Left lung (tissue), 10 donors: Measurements from ENCODE around the gene MC3R. TPM values are rescaled to one million over a fixed set of nuclear protein-coding genes. Genes with fewer than 3 reads are reported as not detected.

ENCODE experiments used
- ATAC-seq: fragments of 200-7000 bp; cut with Tn5 transposase; one replicate; pipeline ENCODE4 v1.9.1; 2020; ENCODE audit warnings: moderate library complexity
- DNase-seq, 4 donors: peaks; one replicate each; pipeline ENCODE4 v3.0.0-alpha.2; 2013 to 2020
- H3K27ac ChIP-seq, 2 donors: fragments of 200-600 bp; sonication (generic) in 1 of 2; one replicate each; pipeline versions ENCODE4 v1.5.0 to v1.8.0; 2020 to 2021
- H3K27me3 ChIP-seq, 2 donors: fragments of 200-600 bp; sonication (generic) in 1 of 2; one replicate each; pipeline versions ENCODE4 v1.5.0 to v1.8.0; 2020 to 2021
- H3K36me3 ChIP-seq, 2 donors: fragments of 200-600 bp; sonication (generic) in 1 of 2; one replicate each; pipeline versions ENCODE4 v1.5.0 to v1.8.0; 2020 to 2021
- H3K4me1 ChIP-seq, 2 donors: fragments of 200-600 bp; one replicate each; pipeline ENCODE4 v1.8.0; 2021
- H3K4me3 ChIP-seq, 2 donors: fragments of 200-600 bp; sonication (generic) in 1 of 2; one replicate each; pipeline versions ENCODE4 v1.5.0 to v1.8.0; 2020 to 2021; ENCODE audit warnings: mild to moderate bottlenecking in 1 of 2
- H3K9me3 ChIP-seq, 2 donors: fragments of 200-600 bp; sonication (generic) in 1 of 2; one replicate each; pipeline versions ENCODE4 v1.5.0 to v1.8.0; 2020 to 2021
- CTCF ChIP-seq, 2 donors: fragments of 200-600 bp; sonication (generic) in 1 of 2; IDR thresholded peaks; one replicate each; pipeline versions ENCODE4 v1.5.0 to v1.8.0; 2021; ENCODE audit warnings: antibody characterized with exemption in 2 of 2
- intact Hi-C, 2 donors: fragments of 100-400 bp; cut with DNase I; formaldehyde crosslinking; loops; one replicate each; pipeline versions ENCODE4 v1.11.2 to v1.14.2; 2022
- polyA plus RNA-seq, 6 donors: library from polyadenylated mRNA; unstranded; fragments of 120-200 nt; gene quantifications; one replicate each; pipeline ENCODE4 v1.2.1, GENCODE V29; 2013; ENCODE audit not compliant: insufficient read length in 6 of 6
- total RNA-seq, 2 donors: library from RNA; stranded (reverse); fragmentation: NEBNext Ultra II Directional; extraction: Animal tissue kit (Norgen Biotek cat#: 25700); gene quantifications; one replicate each; pipeline ENCODE4 v1.2.1, GENCODE V29; 2021
- donor health status: DM: no; HTN: yes; CAD: no.
- donor health status: DM: no; HTN: no; CAD: no.

Gene MC3R
- total and polyA plus RNA-seq, 8 donors: not detected

- H3K4me3 ChIP-seq: no peak overlapping the region
- TF ChIP-seq CTCF (IDR thresholded peaks at IDR 0.05): no peak
- no peaks in the 10 kb centered on the region for H3K36me3 ChIP-seq
- H3K27ac ChIP-seq: no peak overlapping the region
- intact Hi-C loops: no loop called here
- H3K27me3 ChIP-seq: no peaks in the 10 kb centered on the region
- ATAC-seq: no peak
- H3K4me1 ChIP-seq: no peaks in the 10 kb centered on the region
- H3K9me3 ChIP-seq: peaks cover 0 to 1% of the 10 kb centered on the region in 2 donors
- DNase-seq: no peak
These were observed 37.0 kb downstream of the MC3R start for GRCh38 chr20:56285496-56285895.

GRCh38 chr20:56289652-56290051 is 41.1 kb downstream of the MC3R start:
- no peak for DNase-seq

GRCh38 chr20:56299362-56299761 is 50.8 kb downstream of the MC3R start:
- DNase-seq (no peak), ATAC-seq (no peak)
- TF ChIP-seq CTCF (IDR thresholded peaks at IDR 0.05): no peak
- intact Hi-C loops: no loop called here
- Histone ChIP-seq H3K27ac (no peak overlapping the region), H3K27me3 (peaks cover 0 to 29% of the 10 kb centered on the region in 2 donors), H3K36me3 (no peaks in the 10 kb centered on the region), H3K9me3 (no peaks in the 10 kb centered on the region), H3K4me1 (no peaks in the 10 kb centered on the region), H3K4me3 (no peak overlapping the region)

More at GRCh38 chr20:56289652-56290051, 41.1 kb downstream of the MC3R start:
- H3K4me1 ChIP-seq: no peaks in the 10 kb centered on the region
- TF ChIP-seq CTCF (IDR thresholded peaks at IDR 0.05): no peak
- no peak overlapping the region for H3K4me3 ChIP-seq
- no peak overlapping the region for H3K27ac ChIP-seq
- no peaks in the 10 kb centered on the region for H3K9me3 ChIP-seq
- intact Hi-C loops: no loop called here
- no peak for ATAC-seq
- no peaks in the 10 kb centered on the region for H3K36me3 ChIP-seq
- no peaks in the 10 kb centered on the region for H3K27me3 ChIP-seq

Other genes starting within 250 kb of the MC3R start
- 1 to 10 TPM in 1 of 2 donors, under 1 TPM in 1; 0.26 to 4.7 TPM for gene CBLN4, start 243.2 kb upstream of the MC3R start, total RNA-seq
- gene CBLN4, start 243.2 kb upstream of the MC3R start, polyA plus RNA-seq: 1 to 10 TPM in 1 of 6 donors, under 1 TPM in 5; 0.06 to 1.3 (median 0.24) TPM
- gene FAM210B, start 110.2 kb downstream of the MC3R start, total RNA-seq: 10 to 100 TPM; 32.0 to 65.1 TPM
- 10 to 100 TPM; 61.2 to 68.9 (median 64.8) TPM for gene FAM210B, start 110.2 kb downstream of the MC3R start, polyA plus RNA-seq
- 10 to 100 TPM in 1 of 2 donors, 1 to 10 TPM in 1; 3.7 to 22.3 TPM for gene AURKA, start 143.5 kb downstream of the MC3R start, total RNA-seq
- gene AURKA, start 143.5 kb downstream of the MC3R start, polyA plus RNA-seq: 10 to 100 TPM; 12.0 to 28.8 (median 17.2) TPM
- 10 to 100 TPM; 30.0 to 34.3 TPM for gene CSTF1, start 143.9 kb downstream of the MC3R start, total RNA-seq
- 10 to 100 TPM; 39.0 to 44.6 (median 42.9) TPM for gene CSTF1, start 143.9 kb downstream of the MC3R start, polyA plus RNA-seq
- gene CASS4, start 163.5 kb downstream of the MC3R start, total RNA-seq: 10 to 100 TPM; 14.4 to 28.1 TPM
- gene CASS4, start 163.5 kb downstream of the MC3R start, polyA plus RNA-seq: 10 to 100 TPM; 20.6 to 24.7 (median 23.4) TPM
- 10 to 100 TPM; 68.2 to 85.1 TPM for gene RTF2, start 219.9 kb downstream of the MC3R start, total RNA-seq
- 100 to 1,000 TPM; 116 to 133 (median 128) TPM for gene RTF2, start 219.9 kb downstream of the MC3R start, polyA plus RNA-seq